DMS79 (cell line): ENCODE measurements around the gene FRMPD2.
"Not testable (repeated sequence)": the region's sequence is repeated elsewhere in the genome, so short reads cannot be mapped to it uniquely, and the experiment has no call there.

Source experiments
- DNase-seq: peaks from one replicate; lab custom pipeline; 2025; lab: John Stamatoyannopoulos, UW

Gene FRMPD2

DNA sequence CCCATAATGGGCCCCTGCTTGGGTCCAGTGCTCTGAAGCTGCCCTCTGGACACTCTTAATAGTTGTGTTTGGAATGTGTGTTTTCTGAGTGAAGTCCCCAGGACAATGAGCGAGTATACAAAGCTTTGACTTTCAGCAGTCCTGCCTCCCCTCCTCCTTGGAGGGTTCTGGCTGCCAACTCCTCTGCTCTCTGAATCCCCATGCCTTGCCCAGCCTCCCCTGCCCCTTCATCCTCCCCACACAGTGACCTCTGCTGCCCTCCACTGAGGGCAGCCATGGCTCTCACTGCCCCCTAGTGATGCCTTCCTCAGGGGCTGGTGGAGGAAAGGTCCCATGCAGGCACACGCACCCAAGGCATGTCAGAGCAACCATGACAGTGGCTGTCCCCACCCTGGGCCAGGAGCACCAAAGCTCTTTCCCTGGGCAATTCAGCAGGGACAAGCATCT, 40.9 kb downstream of the FRMPD2 start:
- no peak for DNase-seq

DNA sequence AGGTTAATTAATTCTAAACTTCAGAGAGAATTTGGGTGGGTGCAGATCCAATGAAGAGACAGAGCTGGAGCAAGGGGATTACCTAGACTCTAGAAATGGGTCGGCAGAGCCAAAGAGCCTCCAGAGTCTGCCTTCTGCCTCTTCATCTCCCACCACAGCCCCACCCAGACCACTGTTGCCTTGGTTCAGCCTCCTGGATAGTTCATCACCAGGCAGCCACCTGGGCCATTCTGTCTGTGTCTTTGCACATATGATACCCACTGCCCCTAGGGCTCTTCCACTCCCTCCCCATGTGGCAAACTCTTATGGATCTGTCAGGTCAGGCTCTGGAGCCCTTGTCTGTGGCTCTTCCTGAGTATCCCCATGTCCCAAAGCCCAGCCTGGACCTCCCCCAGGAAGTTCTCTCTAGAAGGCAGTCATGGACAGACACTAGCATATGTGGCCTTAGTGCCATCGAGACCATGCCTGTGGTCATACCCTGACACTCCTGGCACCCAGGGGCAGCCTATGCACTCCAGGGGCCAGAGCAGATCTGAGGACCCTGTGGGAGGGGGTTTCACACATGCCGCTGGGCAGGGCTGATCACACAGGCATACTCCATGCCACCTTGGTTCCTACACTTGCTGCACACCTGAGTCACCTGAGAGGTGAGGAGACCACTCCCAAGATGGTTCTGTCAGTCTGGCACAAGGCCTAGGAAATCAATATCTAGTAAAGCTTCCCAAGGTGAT, 41.6 kb downstream of the FRMPD2 start:
- no peak for DNase-seq

DNA sequence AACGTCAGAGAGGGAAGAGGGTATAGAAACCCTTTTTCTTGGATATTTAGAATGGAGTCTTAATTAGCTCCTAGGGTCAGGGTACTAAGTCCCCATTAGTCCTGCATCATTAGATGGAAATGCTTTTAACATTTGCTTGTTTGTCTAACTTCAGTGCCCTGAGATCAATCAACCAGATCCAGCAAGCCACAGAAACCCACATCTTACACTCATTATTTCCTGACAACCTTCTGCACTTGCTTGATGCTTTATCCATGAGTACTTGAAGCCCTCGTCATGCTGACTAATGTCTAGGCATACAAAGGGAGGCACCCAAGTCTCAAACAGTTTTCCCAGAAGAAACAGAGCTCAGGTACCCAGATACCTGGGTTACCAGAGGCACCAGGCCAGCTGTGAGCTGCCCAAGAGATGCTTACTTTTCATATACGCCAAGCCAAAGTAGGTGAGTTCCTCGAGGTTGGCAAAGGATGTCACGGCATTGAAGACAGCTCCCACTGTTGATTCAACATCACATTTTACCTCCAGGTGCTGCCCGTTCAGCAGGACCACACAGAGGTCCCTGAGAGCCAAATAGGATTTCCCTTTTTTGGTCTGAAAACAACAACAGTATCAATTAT, 42.7 kb downstream of the FRMPD2 start:
- peak; percentile 74 for DNase-seq

DNA sequence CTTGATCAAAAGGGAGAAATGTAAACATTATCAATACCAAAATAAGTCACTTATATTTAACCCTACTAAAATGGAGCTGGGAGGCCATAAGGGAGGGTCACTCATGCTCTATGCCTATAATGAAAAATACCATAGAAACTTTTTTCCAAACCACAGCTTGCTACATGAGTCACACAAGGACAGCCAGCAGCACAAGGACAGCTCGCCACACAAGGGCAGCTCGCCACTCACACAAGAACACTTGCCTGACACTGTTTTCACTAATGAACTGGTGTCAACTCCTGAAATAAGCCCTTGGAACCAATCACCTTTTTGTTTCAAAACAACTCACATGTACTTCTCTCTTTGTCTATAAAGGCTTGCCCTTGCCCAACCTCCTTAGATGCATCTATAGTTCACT, 43.3 kb downstream of the FRMPD2 start:
- peak; percentile 50 for DNase-seq

DNA sequence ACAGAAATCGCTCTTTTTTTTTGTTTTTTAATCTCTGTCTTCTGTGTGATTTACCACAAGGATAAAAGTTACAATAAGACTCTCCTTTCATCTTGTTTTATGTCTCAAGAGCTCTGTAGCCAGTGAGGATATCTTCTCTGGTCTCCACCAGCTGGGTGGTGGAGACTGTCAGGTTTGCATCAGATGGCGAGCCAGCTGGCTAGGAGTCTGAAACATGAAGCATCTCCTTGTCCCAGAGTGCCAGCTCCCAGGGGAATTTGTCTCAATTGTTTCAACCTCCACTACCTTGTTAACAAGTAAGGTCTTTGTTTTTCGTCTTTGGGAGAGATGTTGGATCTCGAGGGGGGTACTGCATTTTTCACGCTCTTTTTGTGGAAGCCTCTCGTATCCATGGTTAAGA, 47.3 kb downstream of the FRMPD2 start:
- DNase-seq = peak; percentile 22

DNA sequence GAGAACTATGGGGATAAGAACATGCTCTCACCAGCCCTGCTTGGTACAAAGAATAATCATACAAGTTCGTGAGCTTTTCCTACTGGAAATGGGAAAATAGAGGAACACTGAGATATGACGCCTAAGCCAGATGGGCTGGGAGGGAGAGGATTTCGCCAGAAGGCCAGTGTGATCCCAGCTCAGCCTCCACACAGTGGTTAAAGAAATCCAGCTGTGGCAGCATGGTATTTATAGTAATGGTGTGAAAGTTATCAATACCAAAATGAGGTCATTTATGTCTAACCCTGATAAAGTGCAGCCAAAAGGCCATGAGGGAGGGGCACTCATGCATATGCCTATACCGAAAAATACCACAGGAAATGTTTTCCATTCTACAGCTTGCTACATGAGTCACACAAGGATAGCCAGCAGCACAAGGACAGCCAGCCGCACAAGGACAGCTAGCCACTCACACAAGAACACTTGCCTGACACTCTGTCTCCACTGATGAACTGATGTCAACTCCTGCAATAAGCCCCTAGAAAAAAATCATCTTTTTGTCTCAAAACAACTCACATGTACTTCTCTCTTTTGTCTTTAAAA, 49.4 kb downstream of the FRMPD2 start:
- DNase-seq = no peak

DNA sequence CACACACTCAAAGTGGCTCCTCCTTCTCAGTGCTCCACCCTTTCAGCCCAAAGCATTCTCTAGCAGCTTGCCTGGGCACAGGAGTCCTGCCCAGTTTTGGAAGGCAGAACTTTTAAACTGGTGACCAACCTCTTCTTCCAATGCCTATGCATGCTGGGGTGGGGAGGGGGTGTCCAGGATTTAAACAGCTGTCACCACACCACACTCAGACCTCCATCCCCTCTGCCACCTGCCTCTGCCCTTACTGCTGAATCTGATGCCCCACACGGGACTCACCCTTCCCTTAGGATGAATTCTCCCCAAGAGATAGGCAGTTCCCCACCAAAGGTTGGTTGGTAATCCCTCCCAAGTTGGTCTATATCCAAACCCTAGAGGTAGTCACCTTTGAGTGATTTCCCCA, 50.2 kb downstream of the FRMPD2 start:
- no peak for DNase-seq

DNA sequence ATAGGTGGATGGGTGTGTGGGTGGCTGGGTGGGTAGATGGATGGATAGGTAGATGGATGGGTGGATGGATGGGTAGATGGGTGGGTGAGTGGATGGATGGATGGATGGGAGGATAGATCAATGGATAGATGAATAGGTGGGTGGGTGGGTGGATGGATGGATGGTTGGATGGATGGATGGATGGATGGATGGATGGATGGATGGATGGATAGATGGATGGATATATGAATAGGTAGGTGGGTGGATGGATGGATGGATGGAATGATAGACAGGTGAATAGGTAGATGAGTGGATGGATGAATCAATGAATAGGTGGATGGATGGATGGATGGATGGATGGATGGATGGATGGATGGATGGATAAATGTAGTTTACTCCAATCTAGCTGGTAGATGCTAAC, 52.7 kb downstream of the FRMPD2 start:
- no peak for DNase-seq

DNA sequence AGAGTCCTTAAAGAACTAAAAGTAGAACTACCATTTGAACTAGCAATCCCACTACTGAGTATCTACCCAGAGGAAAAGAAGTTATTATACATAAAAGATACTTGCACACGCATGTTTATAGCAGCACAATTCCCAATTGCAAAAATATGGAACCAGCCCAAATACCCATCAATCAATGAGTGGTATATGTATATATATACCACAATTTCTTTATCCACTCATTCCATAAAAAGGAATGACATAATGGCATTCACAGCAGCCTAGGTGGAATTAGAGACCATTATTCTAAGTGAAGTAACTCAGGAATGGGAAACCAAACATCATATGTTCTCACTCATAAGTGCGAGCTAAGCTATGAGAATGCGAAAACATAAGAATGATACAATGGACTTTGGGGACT, 53.5 kb downstream of the FRMPD2 start:
- not testable (repeated sequence) for DNase-seq

DNA sequence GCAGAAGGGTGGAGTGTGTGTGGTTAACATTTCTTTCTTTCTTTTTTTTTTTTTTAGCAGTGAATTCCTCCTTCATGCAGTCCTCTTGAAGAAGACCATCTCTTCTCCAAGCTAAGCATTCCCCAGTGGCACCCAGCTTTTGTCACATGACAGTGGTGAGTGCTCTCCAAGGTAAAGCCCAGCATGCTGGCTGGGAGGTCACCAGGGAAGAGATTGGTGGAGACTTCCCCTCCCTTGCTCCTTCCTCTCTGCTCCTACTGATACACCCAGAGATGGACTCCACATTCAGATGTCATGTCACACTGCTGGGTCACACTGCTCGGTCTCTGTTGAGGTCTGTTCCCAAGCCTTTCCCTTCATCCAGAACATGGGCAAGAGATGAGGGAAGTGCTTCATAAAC, 55.3 kb downstream of the FRMPD2 start:
- no peak for DNase-seq

DNA sequence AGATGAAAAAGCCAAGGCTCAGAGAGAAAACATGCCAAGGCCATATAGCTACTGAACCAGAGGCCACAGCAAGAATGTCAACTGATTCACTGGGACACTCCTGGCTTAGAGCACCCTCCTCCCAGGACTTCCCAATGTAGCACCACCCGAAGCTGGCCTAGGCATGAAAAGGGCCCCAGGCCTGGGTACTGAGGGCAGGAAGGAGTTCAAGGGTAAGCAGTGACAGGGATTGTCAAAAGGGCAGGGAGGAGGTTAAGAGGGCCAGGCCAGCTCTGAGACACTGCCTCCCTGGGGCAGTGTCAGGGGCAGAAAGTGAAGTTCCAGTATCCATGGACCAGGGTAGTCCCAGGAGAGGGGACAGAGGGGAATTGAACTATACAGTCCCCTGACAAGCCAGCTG, 57.8 kb downstream of the FRMPD2 start:
- no peak for DNase-seq

DNA sequence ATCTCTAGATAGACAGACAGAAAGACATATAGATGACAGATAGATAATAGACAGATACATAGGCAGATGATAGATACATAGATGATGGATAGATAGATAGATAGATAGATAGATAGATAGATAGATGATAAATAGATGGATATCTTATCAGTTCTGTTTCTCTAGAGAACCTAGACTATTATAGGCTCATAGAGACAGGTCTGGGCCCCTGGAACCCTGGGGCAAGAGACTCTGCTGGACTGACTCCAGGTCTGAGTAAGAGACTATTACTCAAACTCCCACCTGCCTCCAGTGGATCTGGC, 58.3 kb downstream of the FRMPD2 start:
- no peak for DNase-seq

DNA sequence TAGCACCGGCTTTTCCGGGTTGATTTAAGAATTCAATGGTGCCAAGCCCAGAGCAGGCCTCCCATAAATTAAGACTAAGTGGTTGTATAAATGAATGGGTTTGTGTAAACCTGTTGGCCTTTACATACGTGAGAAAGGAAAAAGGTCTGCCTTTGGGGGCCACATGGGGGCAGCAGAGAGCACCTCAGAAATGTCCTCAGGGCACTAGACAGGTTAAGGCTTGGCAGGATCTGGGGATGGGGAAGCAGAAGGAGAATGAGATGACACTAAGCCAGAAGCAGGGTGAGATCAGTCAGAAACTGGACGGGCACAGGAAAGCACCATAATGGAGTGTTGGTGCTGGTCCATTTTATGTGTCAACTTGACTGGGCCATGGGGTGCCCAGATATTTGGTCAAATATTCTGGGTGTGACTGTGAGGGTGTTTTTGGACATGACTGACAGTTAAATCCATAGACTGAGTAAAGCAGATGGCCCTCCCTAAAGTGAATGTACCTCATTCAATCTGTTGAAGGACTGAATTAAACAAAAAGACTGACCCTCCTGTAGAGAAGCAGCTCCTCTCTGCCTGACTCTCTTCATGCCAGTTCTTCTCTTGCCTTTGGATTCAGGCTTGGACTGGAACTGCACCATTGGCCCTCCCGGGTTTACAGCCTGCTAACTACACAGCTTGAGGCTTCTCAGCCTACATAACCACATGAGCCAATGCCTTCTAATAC, 58.9 kb downstream of the FRMPD2 start:
- DNase-seq = no peak

DNA sequence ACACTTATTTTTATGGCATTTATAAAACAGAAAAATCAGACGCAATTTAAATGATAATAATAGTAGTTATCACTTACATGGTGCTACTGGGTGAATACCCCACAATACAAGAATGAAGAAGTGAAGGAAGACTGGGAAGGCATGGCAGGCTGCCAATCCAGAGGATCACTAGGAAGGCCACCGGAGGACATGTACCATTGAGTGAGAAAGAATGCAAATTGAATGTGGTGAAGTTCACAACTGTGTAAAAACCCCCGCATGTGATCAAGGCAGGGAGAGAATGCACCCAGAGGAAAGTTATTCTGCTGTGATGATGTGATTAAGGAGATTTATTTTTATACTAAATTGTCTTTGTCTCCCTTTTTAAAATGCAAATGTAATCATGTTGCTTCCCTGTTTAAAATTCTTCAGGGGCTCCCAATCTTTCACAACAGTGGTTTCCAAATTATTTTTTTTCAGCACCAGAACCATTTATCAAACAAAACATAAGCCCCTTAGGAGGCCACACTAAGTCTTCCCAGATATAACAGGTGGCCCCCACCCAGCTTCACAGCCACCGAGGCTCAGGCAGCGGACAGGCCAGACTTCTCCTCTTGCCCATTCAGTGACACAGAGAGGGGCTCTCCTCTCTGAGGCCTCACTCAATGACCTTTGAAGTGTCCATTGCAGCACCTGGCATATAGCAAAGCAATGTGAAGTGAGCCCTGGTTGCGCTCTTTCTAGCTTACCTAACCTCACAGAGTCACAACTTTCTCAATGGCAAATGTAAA, 59.6 kb downstream of the FRMPD2 start:
- no peak for DNase-seq

DNA sequence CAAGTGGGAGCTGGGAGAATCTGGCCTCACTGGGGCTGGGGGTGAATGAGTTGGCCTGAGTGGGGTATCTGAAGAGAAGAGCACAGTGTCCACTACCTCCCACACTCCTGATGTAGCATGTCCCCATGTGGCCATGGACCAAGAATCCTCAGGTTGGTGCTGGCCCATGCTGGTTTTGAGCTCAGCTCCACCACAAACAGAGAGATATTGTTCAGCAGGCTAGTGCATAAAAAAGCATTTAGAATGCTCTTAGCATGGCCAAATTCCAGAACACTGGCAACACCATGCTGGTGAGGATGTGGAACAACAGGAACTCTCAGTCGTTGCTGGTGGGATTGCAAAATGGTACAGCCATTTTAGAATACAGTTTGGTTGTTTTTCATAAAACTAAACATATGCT, 61.4 kb downstream of the FRMPD2 start:
- no peak for DNase-seq

DNA sequence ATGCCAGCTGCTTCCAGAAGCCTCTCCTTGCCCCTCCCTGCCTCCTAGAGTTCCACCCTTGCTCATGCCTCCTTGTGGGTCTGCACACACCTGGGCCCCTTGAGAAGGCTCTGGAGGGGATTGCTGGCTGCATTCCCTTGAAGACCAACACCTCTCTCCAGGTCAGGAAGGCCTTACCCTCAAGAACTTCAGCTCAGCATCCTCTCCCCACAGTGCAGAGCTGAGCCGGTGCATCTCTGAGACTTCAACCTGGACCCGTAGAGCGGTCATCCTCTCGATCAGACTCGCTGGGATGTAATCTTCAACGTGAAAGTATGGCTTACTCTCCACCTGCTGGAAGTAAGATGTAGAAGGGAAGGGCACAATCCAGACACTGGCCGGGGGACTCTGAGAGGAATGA, 62.7 kb downstream of the FRMPD2 start:
- no peak for DNase-seq

DNA sequence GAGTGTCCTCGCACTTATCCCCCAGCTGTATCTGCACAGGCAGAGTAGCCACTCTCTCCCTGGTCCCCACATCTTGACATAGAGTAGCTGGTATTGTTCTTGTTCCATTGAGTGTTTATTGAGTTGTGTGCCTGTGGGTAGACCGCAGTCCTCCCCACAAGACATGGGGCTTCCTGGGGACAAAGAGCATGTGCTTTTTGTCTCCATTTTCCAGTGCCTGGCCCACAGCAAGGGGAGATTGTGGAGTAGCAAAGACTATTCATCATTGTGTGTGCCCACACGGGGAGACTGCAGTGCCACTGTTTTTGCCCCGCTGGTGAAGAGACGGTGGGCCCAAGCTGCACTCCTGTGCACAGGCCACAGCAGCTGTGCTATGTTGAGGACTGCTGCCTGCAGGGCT, 63.5 kb downstream of the FRMPD2 start:
- no peak for DNase-seq

DNA sequence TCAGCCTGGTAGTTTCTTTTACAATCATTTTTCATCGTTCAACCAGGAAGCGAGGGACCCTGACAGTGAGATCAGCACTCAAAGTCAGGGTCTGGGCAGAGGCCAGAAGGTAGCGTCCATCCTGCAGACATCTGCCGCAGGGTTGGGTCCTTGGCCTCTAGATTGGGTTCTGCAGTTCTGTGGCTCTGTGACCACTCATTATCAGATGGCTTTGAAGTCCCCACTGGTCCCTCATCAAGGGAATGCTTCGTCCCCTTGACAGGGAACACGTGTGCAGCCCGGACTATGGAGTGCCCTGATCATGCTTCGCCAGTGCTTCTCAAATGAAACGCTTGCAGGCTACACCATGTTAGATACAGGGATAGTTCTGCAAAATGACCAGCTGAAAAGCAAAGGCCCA, 64.1 kb downstream of the FRMPD2 start:
- DNase-seq = no peak

DNA sequence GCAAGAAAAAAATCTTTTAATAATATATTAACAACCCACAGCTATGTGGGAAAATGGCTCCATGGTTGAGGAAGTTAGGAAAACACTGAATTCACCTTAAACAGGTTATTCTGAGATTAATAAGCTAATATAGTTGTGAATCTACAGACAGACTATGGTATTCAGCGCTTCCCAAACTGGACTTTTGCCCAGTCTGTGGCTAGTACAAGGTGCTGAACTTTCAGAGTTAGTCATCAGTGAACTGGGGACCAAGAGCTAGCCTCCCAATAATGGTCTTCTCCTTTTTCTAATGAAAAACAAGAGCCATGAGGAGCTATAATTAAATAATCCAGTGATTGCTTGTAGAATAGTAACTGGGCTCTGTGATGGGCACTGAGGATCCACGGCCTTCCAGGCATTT, 65.3 kb downstream of the FRMPD2 start:
- DNase-seq = no peak

DNA sequence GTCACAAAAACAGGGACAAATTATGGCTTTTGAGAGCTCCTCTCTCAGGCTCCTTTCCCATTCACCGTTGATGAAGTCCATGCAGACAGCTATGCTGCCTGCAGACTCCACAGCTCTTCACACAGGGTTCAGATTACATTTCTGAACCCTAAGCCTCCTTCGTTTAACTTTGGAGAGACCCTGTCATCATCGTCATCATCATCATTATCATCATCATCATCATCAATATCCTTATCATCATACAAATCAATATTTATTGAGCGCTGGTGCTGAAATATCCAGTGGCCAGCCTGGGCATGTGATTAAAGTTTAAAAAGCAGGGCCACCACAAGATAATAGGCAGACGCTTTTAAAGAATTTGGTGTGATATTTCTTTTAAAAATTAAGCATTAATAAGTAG, 66.6 kb downstream of the FRMPD2 start:
- DNase-seq = no peak

DNA sequence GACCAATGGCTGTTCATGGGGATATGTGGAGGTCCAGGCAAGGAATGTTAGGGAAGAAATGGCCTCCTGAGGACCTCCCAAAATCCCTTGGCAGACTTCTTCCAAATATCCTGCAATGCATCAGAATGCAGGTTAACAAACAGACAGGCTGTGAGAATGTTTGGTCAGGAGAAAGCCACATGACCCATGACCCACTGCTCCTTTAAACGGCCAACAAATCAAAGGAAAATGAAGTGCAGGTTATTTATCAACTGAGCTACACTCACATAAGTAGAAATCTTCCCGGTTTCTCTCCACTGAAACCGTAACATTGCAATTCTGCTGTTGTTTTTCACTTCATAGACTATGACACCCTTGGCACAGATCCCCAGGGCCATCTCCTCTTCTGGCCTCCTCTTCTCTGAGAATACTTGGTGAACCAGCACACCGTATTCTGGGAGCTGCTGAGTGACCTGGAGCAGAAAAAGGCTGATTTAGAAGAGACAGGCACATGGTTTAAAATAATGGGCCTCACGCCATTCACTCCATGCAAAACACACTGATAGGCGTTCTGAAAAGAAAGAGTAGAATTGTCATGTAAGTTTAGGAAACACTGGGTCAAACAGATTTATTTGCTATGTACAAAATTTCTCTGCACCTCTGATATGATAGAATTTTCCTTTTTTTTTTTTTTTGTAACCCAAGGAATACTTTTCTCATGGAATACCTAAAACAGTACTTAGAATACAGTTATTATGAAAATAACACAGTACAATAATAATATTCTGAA, 67.8 kb downstream of the FRMPD2 start:
- DNase-seq = no peak

DNA sequence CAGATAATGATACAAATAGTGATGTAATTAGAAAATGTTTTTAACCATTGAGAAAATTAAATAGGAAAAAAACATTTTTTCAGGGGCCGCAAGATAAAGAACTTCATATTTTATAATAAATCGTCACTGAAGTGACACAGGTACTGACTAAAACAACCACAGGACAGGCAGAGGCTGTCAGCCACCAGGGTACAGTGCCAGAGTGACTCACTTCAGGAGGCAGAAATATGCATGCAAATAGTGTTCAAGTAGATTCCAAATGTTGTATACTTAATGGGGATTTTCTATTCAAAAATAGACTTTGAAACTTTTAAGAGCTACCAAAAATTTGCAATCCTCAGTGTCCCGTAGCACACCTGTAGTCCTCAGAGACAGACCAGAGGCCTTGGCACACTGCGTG, 68.6 kb downstream of the FRMPD2 start:
- DNase-seq = no peak
